NCI-H82 treated with DMSO at 0.1 percent for 48 hours (cell line): Measurements from ENCODE around the gene METTL2A.
A peak's percentile ranks its signal among the peaks of the same experiment; 100 is the strongest.
"Not testable (repeated sequence)": the region's sequence is repeated elsewhere in the genome, so short reads cannot be mapped to it uniquely, and the experiment has no call there.

ENCODE experiments used
- DNase-seq: peaks from one replicate; lab custom pipeline; 2025; ENCODE audit not compliant: unreplicated experiment; lab: John Stamatoyannopoulos, UW

Gene METTL2A, protein sequence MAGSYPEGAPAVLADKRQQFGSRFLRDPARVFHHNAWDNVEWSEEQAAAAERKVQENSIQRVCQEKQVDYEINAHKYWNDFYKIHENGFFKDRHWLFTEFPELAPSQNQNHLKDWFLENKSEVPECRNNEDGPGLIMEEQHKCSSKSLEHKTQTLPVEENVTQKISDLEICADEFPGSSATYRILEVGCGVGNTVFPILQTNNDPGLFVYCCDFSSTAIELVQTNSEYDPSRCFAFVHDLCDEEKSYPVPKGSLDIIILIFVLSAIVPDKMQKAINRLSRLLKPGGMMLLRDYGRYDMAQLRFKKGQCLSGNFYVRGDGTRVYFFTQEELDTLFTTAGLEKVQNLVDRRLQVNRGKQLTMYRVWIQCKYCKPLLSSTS

DNA sequence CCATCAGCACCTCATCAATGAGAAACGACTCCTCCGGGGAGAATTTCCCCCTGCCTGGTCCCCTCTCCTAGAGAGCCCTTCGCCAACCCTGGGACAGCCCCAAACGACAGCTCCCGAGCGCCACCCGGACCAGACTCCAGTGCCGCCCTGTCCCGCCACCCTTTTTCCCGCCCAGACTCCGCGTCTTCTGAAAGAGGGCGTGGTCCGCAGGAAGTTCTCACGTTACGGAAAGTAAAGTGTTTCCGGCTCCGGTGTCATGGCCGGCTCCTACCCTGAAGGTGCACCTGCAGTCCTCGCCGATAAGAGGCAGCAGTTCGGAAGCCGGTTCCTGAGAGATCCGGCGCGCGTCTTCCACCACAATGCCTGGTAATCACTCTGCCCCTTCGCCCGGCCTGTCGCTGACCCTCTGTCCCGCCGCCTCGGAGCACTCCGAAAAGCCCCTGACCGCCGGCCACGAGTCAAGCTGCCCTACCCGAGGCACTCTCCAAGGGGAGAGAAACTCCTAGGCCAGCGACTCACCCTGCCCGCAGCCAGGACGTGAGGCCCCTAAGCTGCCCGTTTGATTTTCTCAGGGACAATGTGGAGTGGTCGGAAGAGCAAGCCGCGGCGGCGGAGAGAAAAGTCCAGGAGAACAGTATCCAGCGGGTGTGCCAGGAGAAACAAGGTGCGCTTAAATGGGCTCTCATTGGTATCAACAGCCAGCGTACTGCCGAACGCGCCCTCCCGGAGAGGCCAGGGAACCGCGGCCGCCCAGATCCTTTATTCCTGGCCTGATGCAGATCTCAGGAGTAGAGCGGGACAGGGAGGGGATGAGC is at the start of gene METTL2A:
TSS of gene METTL2A (plus strand) at position 251 of the 815 bp plus-strand sequence. CDS start at position 257, 6 bp downstream.
- DNase-seq = peak; percentile 80

DNA sequence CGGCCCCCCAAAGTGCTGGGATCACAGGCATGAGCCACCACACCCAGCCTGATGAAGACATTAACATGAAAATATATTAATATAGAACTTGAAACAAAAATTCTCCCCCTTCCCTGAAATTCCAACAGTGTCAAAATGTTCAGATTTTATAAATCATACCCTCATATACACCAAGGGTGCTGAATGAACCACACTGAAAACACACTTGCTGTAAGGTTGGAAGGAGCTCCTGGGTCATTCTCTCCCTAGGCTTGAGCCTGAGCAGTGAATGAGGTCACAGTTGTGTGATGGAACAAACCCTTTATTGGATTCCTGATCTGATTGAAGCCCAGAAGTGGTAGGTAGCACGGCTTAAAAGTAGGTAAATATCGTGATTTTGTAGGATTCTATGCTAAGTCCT is 43.4 kb upstream of the METTL2A start, which contains the start of gene EFCAB3:
TSS of gene EFCAB3 (plus strand) at position 301 of the 400 bp plus-strand sequence. CDS start 2,427 bp downstream, outside the sequence.
- DNase-seq = no peak

DNA sequence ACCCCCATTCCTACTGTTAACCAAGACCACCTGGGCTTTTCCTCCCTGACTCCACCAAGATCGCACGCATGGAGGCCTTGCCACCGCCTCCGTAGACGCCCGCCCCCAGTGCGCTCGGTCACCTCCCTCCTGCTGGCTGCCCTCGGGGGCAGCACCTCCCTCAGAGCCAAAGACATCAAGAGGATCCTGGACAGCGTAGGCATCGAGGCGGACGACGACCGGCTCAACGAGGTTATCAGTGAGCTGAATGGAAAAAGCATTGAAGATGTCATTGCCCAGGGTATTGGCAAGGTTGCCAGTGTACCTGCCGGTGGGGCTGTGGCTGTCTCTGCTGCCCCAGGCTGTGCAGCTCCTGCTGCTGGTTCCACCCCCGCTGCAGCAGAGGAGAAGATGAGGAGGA is 42.1 kb upstream of the METTL2A start:
- no peak for DNase-seq

DNA sequence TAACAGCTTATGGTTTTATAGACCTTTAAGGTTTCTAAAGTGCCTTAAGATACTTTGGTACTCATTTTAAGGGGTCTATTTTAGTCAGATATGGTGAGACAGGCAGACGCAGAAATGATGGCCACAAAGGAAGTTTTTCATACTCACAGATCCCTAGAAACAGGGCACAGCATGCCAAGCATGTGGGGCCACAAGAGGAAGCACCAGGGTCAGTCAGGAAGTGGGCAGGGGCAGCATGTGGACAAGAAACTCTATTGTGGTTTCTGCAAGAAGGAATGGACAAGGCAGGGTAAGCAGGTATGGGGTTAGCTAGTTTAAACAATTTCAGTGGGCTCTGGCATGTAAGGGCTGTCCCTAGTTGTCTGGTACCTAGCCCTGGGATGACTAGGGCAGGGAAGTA is 34.8 kb upstream of the METTL2A start:
- no peak for DNase-seq

DNA sequence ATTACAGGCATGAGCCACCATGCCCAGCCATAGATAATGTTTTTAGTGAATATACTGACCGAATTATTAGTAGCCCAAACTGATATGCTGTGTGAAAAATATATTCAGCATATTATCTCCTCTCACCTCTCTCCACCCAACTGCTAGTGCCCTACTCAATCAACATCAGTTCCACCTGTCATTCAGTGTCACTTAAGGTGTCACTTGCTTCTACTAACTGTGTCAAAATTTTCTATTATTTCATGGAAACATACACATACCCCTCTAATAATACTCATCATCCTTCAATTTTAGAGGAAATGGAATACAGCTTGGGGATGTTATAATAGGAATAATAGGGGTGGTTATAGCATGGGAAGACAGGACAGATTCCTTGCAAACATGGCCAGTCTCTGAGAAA is 30.8 kb upstream of the METTL2A start:
- no peak for DNase-seq

DNA sequence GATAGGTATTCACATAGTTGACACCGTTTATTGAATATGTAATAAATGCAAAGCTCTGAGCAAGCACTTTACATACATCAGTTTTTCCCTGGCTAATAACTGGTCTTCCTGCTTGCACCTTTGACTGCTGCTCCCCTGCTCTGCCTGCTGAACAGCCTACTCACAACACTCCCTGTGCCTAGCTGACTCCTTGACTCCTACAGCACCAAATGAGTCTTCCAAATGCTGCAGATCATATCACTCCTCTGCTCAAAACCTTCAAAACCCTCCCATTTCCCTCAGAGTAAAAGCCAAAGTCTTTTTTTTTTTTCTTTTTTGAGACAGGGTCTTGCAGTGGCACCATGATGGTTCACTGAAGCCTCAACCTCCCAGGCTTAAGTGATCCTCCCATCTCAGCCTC is 24.8 kb upstream of the METTL2A start:
- DNase-seq = no peak

DNA sequence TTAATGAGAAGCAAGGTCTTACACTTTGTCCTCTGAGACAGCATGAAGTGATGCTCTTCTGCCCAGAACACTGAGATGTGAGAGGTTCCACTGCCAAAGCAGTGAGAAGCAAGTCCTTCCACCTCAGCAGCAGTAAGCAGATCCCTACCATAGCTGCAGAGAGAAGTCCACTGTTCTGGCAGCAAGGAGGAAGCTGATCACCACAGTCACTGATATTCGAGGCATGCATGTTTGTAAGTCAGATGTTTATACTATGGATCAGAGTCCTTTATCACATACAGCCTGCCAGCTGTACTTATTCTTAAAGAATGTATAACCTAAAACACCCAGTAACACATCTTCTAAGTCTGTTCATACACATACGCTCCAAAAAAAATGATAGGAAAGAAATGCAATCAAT is 18.2 kb upstream of the METTL2A start:
- no peak for DNase-seq

DNA sequence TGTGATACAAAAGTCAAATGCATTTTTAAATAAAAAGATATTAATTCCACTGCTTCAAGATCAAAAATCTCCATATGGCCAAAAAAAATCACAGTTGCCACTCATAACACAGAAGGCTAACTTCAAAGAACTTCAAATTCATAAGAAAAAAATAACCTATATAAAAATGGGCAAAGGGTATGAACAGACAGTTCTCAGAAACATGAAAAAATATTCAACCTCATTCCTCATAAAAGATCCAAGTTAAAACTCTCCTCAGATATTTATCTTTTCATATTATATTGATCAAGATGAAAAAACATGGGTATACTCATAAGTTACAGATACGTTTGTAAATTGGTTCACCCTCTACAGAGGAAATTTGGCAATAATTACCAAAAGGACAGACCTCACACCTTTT is 10.6 kb upstream of the METTL2A start:
- not testable (repeated sequence) for DNase-seq

DNA sequence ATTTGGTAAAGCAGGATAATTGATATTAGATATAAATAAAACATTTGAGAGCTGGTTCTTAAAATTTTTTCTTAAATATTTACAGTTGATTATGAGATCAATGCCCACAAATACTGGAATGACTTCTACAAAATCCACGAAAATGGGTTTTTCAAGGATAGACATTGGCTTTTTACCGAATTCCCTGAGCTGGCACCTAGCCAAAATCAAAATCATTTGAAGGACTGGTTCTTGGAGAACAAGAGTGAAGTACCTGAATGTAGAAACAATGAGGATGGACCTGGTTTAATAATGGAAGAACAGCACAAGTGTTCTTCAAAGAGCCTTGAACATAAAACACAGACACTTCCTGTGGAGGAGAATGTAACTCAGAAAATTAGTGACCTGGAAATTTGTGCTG is 2.5 kb downstream of the METTL2A start:
- DNase-seq = not testable (repeated sequence)

DNA sequence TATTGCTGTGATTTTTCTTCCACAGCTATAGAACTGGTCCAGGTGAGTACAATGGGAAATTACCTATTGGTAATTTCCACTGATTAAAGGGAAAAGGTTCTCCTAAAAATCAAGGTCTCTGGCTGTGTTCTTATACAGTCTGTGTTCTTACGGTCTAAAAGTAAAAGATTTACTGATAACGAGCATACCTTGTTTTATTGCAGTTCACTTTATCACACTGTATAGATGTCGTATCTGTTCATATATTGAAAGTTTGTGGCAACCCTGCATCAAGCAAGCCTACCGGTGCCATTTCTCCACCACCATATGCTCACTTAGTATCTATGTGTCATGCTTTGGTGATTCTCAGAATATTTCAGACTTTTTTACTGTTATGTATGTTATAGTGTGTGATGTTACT is 11.6 kb downstream of the METTL2A start:
- DNase-seq = not testable (repeated sequence)

DNA sequence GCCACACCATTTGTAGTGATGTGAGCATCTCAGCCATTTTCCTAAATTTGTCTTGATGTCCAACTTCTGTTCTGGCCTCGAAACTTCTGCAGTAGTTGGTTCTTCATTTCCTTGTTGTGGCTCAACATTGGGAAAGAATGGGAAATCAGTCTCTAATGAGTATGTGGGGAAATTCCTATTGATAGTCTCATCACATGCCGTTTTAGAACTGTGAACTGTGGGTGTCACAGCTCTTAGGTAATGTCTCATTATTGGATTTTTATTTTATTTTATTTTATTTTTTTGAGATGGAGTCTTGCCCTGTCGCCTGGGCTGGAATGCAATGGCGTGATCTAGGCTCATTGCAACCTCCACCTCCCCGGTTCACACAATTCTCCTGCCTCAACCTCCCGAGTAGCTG is 17.5 kb downstream of the METTL2A start:
- DNase-seq = not testable (repeated sequence)

DNA sequence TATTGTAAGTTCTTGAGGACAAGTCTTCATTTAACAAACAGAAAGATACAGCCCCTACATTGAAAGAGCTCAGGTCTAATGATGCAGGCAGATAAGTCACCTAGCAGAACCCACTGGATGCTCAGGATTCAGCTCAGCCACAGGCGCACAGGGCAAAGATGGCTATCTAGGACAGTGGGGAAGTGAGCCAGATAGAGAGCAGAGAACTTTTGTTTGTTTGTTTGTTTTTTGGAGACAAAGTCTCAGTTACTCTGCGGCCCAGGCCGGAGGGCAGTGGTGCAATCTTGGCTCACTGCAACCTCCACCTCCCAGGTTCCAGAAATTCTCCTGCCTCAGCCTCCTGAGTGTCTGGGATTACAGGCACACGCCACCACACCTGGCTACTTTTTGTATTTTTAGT is 20.4 kb downstream of the METTL2A start:
- no peak for DNase-seq

DNA sequence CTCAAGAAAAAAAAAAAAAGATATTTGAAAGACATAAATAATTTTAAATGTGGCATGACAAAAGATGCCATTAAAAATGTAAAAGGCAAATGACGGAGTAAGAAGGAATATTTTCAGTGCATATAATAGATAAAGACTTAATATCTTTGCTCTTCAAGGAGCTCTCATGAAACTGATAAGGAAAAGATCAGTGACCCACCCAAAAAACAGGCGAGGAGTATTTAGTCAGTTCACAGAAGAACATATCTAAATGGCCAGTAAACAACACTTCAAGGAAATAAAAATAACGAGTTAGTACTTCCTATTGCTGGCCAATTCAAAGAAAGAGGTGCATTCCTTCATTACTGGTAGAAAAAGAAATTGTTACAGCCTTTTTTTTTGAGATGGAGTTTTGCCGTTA is 22.1 kb downstream of the METTL2A start:
- DNase-seq = not testable (repeated sequence)

DNA sequence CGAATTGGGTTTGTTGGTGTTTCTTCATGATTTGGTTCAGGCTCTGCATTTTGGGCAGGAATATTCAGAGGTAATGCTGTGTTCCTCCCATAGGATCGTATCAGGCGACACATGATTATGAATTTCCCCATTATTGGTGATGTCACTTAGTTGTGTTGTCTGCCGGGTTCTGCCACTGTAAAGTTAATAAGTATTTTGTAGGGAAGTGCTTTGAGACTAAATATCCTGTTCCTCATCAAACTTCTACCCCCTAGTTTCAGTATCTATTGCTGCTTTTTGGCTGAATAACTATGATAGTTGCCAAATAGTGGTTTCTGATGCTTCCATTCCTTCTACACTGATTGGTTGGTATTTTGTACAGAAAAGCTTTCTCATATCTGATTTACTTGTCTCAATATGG is 28.5 kb downstream of the METTL2A start:
- DNase-seq = not testable (repeated sequence)

DNA sequence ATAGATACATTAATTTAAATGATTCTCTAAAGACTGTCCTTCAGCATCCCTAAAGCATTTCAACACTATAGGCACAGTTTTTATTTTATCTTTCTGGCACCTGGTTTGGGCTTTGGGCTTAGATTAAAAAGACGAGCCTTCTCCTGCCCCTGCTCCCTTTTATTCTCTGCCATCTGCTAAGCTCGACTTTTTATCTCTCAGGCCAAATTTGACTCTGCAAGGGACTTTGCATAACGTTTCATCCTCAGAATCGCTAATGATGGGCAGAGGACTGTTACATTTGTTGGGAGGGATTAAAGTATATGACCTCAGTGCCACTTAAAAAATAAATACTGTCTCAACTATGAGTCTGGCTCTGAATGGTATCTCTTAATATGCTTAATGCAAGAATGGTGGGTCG is 29.3 kb downstream of the METTL2A start:
- not testable (repeated sequence) for DNase-seq

DNA sequence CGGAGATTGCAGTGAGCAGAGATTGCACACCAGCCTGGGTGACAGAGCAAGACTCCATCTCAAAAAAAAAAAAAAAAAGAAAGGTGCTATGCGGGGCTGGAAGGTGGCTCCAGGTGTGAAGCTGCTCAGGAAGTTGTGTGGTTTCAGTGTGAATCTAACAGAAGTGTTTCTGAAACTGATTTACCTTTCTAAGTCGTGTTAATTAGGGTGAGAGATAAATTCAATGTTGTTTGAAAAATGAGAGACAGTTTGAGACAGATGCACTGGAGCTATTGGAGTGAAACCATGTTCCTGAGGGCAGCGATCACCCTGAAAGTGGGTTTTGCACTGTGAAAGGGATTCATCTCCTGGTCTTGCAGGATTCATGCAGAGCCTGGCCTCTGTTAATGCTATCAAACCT is 30.0 kb downstream of the METTL2A start:
- not testable (repeated sequence) for DNase-seq

DNA sequence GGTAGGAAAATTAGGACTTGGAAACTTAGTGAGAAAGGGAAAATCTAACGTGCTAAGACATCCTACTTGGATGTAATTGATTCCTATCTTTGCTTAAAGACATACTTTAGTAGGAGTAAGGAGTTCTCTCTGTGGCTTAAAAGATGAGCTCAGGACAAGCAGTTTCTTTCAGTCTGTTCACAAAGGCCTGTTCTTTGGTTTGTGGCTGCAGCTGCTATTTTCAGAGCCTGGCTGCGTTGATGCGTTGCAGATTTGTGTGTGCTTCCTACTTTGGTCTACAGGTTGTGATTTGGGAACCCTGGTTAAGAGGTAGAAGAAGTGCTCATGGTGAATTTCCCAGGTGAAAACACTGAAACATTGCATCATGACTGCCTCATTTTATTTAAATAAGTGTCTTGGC is 30.4 kb downstream of the METTL2A start:
- not testable (repeated sequence) for DNase-seq

DNA sequence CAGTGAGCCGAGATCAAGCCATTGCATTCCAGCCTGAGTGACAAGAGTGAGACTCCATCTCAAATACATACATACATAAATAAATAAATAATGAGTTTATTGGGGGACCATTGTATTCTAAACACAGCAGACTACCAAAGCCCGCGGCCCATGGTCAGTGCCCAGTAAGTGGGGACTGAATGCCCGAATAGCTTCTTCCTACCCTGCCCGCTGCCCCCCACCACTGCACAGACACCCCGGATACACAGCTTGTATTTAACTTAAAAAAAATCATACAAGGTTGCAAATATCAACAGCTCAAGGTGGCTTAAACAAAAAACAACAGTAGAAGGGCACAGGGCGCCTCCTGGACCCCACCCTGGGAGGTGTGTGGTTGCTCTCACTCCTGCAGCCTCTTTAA is 32.3 kb downstream of the METTL2A start:
- no peak for DNase-seq

DNA sequence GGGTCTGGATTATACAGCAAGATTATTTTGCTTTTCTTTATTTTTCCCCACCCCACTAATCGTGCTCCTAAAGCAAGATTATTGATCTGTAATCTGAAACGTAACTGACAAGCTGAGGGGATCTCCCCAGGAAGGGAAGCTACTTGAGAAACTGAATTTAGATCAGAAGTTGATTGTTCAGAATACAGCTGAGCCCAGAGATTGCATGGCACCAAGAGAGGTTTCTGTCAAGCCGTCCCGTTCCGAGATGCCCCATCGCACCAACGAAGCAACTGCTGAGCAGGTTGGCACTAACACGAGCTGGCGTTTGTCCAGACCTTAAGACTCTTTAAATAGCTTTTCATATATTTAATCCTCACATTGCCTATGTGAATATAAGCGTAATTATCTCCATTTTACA is 34.8 kb downstream of the METTL2A start:
- not testable (repeated sequence) for DNase-seq

DNA sequence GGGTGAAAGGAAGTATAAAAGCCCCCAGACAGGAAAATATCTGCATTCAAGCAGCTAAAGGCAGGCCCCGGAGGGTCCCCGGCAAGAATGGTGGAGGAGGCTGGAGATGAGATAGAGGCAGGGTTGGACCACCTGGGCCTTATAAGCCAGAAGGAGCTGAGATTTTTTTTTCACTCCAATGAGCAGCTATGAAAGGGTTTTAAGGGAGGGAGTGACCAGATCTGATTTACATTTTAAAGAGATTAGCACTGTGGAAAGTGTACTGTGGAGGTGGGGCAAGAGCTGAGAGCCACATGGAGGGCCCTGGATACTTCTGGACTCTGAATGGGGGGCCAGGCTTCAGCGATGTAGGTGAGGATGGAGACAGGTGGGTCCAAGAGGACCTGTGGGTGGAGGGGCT is 40.7 kb downstream of the METTL2A start:
- DNase-seq = peak; percentile 65

DNA sequence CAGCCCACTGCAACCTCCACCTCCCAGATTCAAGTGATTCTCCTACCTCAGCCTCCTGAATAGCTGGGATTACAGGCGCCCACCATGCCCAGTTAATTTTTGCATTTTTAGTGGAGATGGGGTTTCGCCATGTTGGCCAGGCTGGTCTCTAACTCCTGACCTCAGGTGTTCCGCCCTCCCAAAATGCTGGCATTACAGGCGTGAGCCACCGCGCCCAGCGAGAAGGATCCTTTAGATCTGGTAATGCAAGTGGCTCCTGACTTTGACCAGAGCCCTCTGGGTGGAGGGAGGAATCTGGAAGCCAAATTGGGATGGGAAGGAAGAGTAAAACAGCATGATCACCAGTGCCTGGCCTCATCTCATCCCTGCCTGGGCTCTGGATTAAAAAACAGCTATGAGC is 41.6 kb downstream of the METTL2A start:
- not testable (repeated sequence) for DNase-seq
